IPS-NIHi11 (cell line): Measurements from ENCODE around the gene LKAAEAR1.
A peak's percentile ranks its signal among the peaks of the same experiment; 100 is the strongest.

Experiments
- DNase-seq: peaks from one replicate; pipeline ENCODE4 v3.0.0; 2012; ENCODE audit warnings: mixed read lengths, low spot score

The LKAAEAR1 gene

DNA sequence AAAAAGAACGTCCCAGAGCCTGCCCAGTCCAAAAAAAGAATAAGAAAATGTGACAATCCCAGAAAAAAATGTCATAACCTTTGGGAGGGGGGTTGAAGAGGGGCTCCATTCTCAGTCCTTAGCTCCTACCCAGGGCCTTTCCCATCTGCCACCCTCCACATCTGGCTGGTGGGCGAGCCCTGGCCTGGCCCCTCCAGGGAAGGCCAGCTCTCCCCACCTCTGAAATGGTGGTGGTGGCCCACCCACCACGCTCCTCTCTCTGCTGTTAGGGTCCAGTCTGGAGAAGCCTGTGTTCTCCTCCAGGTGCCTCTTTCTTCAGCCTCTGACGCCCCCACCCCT lies 5.3 kb downstream of the LKAAEAR1 start:
- DNase-seq: no peak

DNA sequence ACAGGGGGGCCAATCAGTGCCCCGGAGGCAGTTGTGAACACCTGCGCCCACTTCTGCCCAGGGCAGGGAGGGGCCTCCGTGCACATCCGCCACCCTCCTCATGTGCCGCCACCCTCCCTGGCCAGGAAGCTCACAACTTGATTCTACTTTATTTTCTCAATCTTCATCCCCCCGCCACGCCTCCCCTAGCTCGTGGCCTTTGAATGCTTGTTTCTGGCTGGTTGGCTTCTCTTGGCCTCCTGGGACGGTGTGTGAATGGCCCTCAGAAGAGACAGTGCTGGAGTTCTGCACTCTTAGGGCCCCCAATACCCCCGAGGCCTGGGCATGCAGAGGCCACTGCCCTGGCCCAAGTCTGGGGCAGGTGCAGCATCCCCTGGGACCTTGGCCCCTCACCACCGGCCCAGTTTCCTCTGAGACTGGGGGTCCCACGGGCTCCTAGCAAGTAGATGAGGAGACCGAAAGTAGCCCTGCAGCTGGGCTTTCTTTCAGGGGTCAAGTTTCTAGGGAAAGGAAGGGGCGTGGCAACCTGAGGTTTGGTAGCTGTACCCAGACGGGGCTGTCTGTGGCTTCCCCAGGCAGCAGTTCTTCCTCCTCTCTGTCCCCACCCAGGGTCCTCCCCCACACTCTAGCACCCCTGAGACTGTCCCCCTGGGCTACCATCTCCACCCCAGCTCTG lies 6.2 kb downstream of the LKAAEAR1 start:
- no peak for DNase-seq

DNA sequence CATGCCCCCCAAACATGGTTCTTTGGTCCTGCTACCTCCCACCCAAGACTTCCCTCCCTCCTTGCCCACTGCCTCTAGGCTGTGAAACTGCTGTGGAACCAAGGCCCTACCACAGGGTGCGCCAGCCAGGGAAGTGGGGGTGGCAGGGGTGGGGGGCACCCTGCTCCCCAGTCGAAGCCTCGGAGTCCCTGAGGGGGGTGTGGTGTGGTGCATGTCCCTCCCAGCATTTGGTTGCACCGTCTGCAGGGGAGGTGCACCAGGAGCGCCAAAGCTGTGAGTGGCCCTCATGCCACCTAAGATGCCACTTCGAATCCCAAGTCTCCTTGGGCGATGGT lies 6.7 kb downstream of the LKAAEAR1 start:
- DNase-seq: no peak

DNA sequence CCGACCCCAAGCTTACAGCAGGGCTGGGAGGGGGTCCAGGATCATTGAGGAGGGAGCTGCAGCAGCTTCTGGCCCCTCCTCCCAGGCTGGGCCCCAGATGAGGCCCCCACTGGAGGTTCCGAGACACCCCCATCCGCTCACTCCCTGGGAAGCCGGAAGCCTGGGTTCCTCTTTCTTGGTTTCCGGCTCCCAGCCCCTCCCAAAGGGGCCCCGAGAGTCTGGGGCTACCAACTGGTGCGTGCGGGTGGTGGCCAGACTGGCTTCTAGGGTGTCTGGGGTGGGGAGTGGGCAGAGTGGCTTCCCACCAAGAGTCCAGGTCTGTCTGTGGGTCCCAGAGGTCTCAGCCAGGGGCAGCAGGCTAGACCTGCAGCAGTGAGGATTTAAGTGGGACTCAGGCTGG lies 7.1 kb downstream of the LKAAEAR1 start:
- DNase-seq: no peak

DNA sequence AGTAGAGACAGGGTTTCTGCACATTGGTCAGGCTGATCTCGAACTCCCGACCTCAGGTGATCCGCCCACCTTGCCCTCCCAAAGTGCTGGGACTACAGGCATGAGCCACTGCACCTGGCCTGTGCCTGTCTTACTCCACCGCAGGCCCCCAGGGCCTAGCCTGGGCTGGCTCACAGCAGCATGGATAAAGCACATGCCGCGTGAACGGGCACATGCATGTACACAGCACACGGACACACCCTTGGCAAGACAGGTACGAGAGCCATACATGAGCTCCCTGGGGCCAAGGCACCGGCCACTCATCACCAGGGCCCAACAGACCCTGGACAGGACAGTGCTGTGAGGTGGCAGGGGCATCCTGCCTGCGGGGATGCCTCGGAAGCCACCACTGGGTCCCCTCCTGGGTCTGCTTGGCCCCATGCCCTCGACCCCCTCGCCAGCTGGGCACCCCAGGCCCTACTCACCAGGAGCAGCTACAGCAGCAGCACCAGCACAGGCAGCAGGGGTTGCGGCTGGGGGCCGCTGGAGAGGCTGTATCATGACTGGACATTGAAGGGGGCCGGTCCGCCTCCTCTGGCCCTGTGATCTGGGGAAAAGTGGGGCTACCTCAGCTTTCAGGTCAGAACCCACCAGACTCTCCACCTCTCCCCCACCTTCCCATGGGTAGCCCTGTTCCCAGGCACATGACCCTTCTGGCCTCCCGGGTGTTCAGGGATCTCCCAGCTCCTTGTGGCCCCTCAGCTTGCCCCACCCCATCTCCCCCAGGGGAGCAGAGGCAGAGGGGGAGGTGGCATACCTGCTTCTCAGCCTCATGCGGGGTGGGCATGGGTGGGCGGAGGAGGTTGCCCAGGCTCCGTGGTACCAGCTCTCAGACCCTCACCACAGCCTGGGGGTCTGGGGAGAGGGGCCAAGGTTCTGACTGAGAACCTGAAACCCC lies 7.9 kb downstream of the LKAAEAR1 start:
- DNase-seq: no peak

DNA sequence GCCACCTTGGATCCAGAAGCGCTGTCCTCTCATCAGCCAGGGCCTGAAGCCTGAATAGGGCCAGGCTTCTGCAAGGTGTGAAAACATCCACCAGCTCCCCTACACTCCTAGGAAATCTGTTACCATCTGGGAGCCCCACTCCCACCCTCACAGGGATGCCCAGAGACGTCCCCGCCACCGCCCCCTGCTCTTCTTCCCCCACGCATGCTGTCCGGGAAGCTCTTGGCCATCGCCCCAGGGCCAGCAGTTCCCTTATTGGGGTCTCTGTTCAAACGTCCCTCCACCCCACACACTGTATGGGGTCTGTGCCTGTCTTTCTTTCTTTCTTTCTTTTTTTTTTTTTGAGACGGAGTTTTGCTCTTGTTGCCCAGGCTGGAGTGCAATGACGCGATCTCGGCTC lies 8.6 kb downstream of the LKAAEAR1 start:
- DNase-seq: no peak

DNA sequence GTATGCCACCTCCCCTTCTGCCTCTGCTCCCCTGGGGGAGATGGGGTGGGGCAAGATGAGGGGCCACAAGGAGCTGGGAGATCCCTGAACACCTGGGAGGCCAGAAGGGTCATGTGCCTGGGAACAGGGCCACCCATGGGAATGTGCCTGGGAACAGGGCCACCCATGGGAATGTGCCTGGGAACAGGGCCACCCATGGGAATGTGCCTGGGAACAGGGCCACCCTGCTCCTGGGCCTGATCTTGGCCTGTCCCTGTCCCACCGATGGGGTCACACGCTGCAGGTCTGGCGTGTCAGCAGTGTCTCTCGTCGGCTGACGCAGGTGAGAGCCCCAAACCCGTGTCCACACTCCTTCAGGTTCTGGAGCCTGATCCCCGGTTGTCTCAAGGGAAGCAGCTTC lies 9.2 kb downstream of the LKAAEAR1 start:
- DNase-seq: no peak

DNA sequence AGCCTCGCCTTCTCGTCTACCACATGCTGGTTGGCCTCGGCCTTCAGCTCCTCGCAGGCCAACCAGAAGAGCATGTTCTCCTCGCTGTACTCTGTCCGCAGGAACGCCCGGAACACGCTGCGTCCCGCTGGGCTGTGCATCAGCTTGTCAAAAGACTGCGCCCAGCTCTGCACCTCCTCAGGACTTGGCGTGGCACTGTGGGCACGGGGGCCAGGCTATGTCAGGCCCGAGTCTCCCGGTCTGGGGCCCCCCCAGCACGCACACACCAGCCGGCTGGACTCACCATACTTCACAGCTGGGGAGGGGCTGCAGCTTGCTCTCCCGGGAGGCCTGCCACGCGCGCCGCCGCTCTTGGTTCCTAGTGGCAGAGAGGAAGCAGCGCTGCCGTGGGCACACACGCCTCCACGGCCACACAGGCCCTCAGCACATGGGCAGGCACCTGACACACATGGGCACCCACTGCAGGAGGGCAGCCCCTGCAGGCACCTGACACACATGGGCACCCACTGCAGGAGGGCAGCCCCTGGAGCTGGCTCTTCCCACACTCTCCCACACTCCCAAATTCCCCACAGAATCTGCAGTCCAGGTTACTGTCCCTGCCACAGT lies 9.9 kb downstream of the LKAAEAR1 start:
- no peak for DNase-seq

DNA sequence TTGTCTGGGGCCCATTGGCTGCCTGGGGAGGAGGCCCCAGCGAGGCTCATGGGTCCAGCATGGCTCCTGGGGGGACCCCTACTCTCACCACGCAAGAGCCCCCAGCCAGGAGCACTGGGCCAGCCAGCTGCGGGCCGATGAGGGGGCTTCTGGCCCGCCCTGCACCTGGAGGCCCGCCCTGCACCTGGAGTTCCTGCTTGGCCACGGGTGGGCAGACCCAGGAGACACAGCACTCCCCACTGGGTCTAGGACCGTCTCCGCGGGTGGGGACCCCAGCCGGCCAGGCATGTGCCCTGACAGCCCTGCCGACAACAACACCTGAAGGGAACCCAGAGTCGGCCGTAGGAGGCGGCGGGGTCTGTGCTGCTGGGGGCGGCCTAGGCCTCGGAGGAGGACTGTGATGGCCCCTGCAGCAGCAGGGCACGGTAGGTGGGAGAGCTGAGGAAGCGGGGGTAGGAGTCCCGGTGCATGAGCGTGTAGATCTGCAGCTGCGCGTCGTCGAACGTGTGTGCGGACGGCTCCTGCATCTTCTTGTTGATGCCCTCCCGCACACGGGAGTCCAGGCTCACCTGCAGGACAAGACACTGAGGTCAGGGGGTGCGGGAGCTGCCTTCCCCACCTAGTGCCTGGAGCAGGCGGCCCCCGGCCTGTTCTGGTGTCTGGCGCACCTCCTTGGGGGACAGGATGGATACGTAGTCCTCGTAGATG lies 10.6 kb downstream of the LKAAEAR1 start:
- no peak for DNase-seq

DNA sequence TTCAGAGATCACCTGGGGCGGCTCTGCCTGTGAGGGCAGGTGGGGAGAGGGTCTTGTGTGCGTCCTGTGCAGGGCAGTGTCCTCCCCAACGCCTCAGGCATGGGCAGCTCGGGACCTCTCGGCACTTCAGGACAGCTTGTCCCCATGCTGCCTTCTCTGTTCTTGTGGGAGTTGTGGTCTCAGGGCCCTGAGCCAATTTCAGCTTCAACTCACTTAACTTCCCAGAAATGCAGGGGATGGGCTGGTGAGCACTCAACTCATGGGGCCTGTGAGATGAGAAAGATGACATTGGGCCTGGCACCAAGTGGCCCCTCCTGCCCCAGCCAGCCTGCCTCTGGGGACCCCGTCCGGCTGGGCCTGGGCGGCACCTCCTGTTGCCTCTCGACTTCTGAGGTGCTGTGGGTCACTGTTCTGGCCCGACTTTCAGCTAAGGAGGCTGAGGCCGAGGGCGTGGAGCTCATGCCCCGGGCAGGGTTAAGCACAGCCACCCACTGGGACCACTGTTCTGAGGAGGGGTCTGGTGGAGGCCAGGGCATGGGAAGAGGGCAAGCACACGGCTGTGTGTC lies 11.6 kb downstream of the LKAAEAR1 start:
- DNase-seq: no peak

DNA sequence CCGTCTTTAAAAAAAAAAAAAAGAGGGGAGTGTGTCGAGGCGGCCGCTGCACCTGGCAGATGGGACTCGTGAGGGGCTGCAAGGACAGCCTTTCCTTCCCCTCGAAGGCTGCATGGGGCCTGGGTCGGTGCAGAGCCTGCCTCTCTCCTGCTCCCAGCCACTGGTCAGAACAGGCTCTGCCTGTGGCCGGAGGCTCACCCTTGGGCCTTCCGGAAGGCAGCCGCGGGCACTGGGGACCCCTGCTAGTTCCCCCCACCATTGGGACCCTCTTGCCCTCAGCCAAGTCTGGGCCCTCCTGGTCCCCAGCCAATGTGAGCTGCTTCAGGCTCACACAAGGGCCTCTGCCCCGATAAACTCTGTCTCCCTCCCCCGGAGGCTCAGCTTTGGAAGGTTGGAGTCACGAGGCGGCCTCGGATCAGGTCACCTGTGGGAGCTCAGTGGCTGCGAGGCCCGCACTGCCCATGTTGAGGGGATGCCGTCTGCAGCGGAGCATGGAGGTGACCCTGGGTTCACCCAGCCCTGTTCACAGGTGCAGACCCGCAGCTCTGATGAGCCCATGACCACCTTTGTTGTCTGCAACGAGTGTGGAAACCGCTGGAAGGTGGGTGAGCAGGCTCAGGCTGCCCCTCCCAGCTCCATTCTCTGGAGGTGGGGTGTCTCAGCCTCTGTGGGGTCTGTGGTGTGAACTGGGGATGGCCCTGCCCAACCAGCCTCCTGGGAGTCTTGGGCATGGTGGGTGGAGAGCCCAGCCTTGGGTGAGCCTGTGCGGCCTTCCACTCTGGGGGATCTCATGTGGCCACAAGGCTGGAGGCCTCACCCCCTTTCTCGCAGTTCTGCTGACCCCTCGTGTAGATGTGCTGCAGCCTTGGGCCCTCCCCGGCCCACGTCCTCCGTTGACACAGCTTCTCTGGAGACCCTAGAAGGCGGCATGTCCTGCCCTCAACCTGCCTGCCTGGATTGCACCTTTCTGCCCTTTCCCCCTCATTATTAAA lies 12.6 kb downstream of the LKAAEAR1 start:
- no peak for DNase-seq

DNA sequence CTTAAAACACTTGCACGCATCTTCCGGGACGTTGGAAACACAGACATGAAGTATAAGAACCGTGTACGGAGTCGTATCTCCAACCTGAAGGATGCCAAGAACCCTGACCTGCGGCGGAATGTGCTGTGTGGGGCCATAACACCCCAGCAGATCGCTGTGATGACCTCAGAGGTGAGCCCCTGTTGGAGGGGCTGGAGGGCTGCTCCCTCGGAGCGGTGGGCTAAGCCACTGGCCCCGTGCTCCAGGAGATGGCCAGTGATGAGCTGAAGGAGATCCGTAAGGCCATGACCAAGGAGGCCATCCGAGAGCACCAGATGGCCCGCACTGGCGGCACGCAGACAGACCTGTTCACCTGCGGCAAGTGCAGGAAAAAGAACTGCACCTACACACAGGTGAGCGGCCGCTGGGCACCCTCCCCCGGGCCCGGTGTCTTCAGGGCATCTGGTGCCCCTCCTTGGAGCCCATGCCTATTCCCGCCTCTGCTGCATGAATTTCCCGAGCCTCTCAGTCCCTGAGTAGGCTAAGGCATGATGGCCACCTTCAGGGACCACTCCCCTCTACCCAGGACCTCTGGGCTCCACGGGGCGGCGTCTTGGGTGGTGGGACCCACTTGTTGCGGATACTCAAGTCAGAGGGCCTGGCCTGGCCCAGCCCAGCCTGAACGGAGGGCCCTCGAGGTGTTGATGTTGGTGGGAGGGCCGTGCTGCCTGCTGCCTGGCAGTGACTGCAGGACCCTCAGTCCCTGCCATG lies 13.8 kb downstream of the LKAAEAR1 start:
- no peak for DNase-seq

DNA sequence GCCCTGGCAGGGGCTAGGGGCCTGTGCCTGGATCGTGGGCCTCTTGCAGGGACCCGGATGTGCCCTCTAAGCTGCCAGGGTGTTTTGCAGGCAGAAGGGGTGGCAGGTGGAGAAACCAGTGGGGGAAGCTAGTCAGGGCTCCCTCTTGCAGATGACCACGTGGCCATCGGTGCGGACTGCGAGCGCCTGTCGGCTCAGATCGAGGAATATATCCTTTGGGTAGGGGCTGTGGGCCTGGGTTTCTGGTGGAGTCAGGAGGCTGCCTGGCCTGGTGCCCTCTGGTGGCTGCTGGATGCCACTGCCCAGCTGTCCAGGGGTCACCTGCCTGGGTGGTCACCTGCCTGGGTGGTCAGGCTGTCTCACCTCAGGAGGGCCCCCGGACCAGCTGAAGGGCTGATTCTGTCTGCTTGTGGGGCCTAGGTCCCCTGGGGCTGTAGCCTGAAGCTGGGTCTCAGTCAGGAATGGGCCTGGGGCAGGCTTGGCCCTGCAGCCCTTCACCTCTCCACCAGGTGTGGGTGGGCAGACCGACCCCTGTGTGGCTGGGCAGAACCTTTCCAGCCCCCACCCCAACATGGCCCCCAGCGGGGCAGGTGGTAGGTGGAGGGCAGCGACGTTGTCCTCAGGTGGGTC lies 14.5 kb downstream of the LKAAEAR1 start:
- DNase-seq: peak; percentile 93

DNA sequence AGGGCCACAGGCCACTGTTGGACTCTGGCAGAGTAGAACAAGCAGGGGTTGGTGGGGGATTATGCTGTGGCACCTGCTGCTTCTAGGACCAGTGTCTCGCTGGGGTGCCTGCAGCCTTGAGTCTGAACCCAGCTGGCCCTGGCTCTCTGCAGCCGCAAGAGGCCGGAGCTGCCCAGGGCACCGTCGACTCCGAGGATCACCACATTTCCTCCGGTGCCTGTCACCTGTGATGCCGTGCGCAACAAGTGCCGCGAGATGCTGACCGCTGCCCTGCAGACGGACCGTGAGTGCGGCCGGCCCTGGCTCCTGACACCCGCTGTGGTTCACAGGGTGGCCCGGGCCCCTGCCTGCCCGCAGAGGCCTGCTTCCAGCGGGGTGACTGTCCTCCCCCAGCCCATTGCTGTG lies 15.0 kb downstream of the LKAAEAR1 start:
- no peak for DNase-seq

DNA sequence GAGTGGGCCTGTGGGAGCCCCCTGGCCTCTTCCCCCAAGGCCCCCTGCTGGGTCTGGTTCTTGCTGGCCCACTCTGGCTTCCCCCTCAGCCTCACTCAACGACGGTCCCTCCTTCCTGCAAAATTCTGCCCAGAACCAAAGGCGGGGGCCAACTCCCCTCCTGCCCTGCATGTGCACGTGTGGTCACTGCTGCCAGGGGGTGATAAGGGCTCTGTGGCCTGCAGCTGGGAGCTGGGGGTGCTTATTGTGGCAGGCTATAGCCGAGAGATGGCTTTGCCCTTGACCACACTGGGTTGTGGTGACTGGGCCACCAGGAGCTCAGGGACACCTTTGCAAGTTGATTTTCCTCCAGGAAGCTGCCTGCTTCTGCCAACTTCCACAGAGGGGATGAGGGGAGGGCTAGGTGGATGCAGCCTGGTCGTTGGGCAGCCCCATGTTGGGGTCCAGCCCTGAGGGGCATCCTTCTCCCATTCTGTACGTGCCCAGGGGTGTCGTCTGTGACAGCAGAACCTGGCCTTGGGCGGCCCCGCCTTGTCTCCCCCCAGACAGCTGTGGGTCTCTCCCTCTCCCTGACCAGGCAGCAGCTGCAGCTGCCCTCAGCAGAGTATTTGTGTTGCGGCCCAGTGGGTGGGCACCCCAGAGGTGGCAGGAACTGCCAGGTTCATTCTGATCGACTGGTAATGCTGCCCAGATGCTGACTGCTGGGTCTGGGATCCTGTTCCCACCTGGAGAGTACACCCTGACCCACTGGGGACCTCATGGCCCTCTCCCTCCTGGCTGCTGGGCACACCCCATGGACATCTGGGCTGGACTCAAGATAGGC lies 15.6 kb downstream of the LKAAEAR1 start:
- no peak for DNase-seq

DNA sequence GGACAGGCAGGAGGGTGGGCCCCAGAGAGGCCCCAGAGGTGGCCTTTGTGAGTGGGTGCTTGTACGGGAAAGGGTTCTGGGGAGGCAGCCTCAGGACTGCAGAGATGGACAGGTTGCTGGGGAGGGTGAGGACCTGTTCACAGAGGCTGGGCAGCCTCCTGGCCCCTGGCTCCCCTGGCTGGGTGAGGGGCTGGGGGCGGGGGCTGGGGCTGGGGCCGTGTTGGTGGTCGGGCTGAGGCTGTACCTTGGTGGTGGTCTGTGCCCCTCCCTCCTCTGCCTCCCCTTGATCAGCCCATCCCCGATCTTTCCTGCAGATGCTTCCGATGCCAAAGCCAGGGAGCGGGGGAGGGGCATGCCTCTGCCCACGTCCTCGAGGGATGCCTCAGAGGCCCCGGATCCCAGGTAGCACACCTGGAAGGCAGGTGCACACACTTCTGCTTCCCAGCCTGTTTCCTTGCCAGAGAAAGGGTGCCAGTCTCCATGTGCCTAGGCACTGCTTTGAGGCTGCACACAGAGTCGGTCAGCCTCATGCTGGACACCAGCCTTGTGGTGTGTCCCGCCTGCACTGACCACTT lies 16.4 kb downstream of the LKAAEAR1 start:
- DNase-seq: no peak

DNA sequence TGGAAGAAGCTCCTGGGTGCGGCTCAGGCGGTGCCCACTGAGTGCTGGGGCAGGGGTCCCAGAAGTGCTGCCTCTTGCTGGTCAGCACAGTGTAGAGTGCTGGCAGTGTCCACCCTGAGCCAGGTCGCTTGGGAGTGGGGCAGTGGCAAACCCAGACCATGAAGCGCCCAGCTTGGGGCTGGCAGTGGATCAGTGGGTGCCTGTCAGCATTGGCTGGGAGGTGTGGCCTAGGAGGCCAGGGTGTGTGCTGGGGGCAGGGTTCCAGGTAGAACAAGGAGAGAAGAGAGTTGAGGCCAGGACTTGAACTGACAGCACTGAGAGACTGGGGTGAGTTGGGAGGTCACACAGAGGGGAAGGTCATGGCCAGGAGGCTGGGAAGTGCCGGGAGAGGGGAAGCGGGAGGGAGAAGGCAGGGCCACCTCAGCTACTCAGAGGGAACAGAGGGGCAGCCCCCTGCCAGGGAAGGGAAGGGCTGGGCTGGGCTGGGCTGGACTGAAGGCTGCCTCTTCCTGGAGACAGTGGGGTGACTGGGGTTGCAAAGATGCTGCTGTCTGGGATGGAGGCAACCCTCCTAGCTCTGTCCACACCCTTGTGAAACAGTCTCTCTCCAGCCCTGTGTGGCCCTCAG lies 17.1 kb downstream of the LKAAEAR1 start:
- DNase-seq: no peak

DNA sequence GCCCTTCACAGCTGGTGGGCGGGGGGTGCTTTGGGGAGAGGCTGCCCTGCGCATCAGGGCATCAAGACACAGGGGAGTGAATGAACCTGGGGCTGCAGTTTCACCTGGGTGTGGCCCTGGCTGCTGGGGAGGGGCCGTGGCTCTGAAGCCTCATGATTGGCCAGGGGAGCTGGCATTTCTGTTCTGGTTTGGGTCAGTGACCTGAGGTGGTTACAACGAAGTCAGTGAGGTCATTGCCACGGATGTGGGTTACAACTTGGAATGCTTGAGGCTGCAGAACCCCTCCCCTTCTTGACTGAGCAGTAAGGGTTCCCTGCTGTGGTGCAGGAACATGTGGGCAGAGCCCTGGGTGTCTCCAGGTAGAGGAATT lies 18.2 kb downstream of the LKAAEAR1 start:
- DNase-seq: peak; percentile 69
